Ishikawa (cell line): ENCODE measurements around the gene ZCCHC9.

Source experiments
- CEBPB ChIP-seq: IDR thresholded peaks from 2 replicates; pipeline ENCODE4 v1.6.1; 2012
- CREB1 ChIP-seq: IDR thresholded peaks from 2 replicates; pipeline ENCODE4 v1.6.1; 2012; ENCODE audit warnings: low read depth
- EGR1 ChIP-seq: IDR thresholded peaks from 2 replicates; pipeline ENCODE4 v1.6.1; 2012
- EP300 ChIP-seq: IDR thresholded peaks from 2 replicates; pipeline ENCODE4 v1.6.1; 2012; ENCODE audit warnings: borderline replicate concordance
- FOXM1 ChIP-seq: IDR thresholded peaks from 2 replicates; pipeline ENCODE4 v1.6.1; 2012; ENCODE audit warnings: low read depth, borderline replicate concordance
- NFIC ChIP-seq: IDR thresholded peaks from 2 replicates; pipeline ENCODE4 v1.6.1; 2012
- RAD21 ChIP-seq: IDR thresholded peaks from 2 replicates; pipeline ENCODE4 v1.6.1; 2012; ENCODE audit warnings: low read depth
- TAF1 ChIP-seq: IDR thresholded peaks from 2 replicates; pipeline ENCODE4 v1.6.1; 2012; ENCODE audit warnings: low read depth, mild to moderate bottlenecking
- TCF12 ChIP-seq: IDR thresholded peaks from 2 replicates; pipeline ENCODE4 v1.6.1; 2012; ENCODE audit warnings: low read depth
- TEAD4 ChIP-seq: IDR thresholded peaks from 2 replicates; pipeline ENCODE4 v1.6.1; 2012
- YY1 ChIP-seq: IDR thresholded peaks from 2 replicates; pipeline ENCODE4 v1.6.1; 2012; ENCODE audit warnings: low read depth
- ZBTB7A ChIP-seq: IDR thresholded peaks from 2 replicates; pipeline ENCODE4 v1.6.1; 2012; ENCODE audit warnings: low read depth
- TF ChIP-seq, protein P1 (sequence below): IDR thresholded peaks from 2 replicates; pipeline ENCODE4 v1.6.1; 2012
- TF ChIP-seq, protein P2 (sequence below): IDR thresholded peaks from 2 replicates; pipeline ENCODE4 v1.6.1; 2012

ZCCHC9 gene

GRCh38 chr5:81305785-81306184, 4.4 kb downstream of the ZCCHC9 start:
- TF ChIP-seq EP300 (no peak), FOXM1 (no peak), ZBTB7A (no peak), TEAD4 (no peak), YY1 (no peak), TCF12 (no peak)
- TF ChIP-seq, protein P1, sequence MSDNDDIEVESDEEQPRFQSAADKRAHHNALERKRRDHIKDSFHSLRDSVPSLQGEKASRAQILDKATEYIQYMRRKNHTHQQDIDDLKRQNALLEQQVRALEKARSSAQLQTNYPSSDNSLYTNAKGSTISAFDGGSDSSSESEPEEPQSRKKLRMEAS, result no peak

DNA sequence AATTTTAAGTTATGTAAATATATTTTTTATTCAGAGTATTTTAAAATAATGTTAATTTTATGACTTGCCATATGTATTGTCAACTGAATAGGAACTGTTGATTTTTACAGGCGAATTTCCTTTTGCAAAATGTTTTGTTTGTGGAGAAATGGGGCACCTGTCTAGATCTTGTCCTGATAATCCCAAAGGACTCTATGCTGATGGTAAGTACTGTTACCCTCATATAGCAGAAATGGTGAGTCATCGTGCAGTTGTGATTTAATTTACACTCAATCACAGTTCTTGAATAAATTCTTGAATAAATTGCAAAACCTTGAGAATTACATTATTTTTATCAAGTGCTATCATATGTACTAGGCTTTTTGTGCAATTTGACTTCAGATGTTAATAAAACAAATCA, 7.4 kb downstream of the ZCCHC9 start:
- TF ChIP-seq, protein P2, sequence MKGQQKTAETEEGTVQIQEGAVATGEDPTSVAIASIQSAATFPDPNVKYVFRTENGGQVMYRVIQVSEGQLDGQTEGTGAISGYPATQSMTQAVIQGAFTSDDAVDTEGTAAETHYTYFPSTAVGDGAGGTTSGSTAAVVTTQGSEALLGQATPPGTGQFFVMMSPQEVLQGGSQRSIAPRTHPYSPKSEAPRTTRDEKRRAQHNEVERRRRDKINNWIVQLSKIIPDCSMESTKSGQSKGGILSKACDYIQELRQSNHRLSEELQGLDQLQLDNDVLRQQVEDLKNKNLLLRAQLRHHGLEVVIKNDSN, result no peak
- TF ChIP-seq EGR1, result no peak
- no peak for TF ChIP-seq TAF1
- no peak for TF ChIP-seq CEBPB
- TF ChIP-seq EP300, result no peak
- no peak for TF ChIP-seq FOXM1
- TF ChIP-seq TEAD4, result no peak
- TF ChIP-seq NFIC, result no peak

- TF ChIP-seq EGR1, result no peak
Observed at GRCh38 chr5:81310402-81311063, 9.1 kb downstream of the ZCCHC9 start.

DNA sequence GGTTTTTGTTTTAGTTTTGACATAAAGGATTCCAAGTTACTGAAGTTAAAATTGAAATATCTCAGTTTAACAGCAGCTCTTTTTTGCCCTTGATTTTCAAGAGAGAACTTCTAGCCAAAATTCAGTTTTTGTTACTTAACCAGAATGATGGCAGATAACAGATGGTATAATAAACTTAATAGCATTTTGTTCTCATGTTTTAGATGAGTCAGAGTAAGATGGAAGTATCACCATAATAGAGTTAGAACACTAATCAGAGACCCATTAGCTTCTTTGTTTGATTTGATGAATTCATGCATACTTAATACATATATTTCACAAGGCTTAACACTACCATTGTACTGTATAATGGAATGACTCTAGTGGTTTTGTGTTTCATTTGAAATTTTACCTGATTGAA, 11.9 kb downstream of the ZCCHC9 start:
- TF ChIP-seq, protein P2, result no peak

DNA sequence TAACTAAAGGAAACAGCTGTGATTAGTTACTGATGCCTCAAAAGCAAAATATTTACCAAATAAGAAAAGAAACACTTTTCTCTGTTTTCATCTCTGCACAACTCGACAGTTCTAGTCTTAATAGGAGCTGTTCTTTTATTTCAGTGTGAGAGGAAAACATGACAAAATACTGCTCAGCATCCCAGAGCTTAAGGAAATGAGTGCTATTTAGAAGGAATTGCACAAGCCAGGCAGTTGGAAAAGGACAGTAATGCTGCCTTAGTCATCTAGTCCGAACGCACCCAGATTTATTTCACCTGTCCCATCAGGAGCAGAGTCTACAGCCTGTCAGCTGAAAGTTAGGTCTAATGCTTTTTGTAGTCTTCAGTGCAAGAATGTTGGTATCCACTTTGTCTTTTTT, 12.3 kb downstream of the ZCCHC9 start:
- no peak for TF ChIP-seq FOXM1
- no peak for TF ChIP-seq TEAD4
- no peak for TF ChIP-seq CEBPB
- no peak for TF ChIP-seq TAF1

DNA sequence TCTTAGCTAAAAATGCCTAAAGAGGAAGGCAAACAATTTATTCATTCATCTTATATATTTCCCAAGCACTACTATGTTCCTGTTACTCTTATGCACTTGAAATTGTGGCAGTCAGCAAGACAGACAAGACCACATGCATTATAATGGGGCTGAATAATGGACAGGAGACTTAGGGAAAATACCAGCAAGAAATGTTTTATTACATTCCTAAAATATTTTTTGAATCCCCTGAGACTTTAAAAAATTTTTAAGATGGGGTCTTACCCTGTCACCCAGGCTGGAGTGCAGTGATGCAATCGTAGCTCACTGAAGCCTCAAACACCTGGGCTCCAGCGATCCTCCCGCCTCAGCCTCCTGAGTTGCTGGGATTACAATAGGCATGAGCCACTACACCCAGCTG, 13.2 kb downstream of the ZCCHC9 start:
- TF ChIP-seq NFIC, result no peak

- no peak for TF ChIP-seq TCF12
- no peak for TF ChIP-seq ZBTB7A
- no peak for TF ChIP-seq CREB1
Observed at GRCh38 chr5:81315336-81315735, 13.9 kb downstream of the ZCCHC9 start.

DNA sequence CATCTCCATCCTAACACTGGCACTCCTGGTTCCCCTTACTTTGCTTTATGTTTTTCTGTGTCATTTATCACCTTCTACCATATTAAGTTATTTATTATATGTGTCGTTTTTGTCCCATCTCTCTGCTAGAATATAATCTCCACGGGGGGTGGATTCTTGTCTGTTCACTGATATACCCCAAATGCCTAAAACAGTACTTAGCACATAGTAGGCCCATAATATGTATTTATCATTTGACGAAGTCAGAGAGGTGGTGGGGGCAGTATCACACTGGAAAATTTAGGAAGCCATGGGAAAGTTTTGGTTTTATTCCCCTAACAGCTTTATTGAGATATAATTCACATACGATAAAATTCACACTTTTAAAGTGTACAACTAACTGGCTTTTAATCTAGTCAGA, 14.4 kb downstream of the ZCCHC9 start:
- TF ChIP-seq ZBTB7A, result no peak
- TF ChIP-seq, protein P2, result no peak
- no peak for TF ChIP-seq CREB1
- no peak for TF ChIP-seq EP300
- no peak for TF ChIP-seq CEBPB

- no peak for TF ChIP-seq RAD21
- TF ChIP-seq, protein P1, result no peak
- no peak for TF ChIP-seq FOXM1
- TF ChIP-seq TEAD4, result no peak
- no peak for TF ChIP-seq TAF1
- no peak for TF ChIP-seq CEBPB
- no peak for TF ChIP-seq YY1
- TF ChIP-seq EGR1, result no peak
- TF ChIP-seq EP300, result no peak
- TF ChIP-seq, protein P2, result no peak
Observed at GRCh38 chr5:81316571-81316970, 15.2 kb downstream of the ZCCHC9 start.

DNA sequence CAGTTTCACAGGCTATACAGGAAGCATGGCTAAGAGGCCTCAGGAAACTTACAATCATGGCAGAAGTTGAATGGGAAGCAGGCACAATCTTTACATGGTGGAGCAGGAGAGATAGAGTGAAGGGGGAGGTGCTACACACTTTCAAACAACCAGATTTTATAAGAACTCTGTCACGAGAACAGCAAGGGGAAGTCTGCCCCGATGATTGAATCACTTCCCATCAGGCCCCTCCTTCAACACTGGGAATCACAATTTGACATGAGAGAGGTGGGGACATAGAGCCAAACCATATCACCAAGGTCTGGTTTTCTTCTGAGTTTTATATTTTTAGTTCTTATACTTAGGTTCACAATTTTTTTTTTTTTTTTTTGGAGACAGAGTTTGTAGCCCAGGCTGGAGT, 16.1 kb downstream of the ZCCHC9 start:
- TF ChIP-seq YY1 (no peak), TEAD4 (no peak), CREB1 (no peak), EP300 (no peak), ZBTB7A (no peak), NFIC (no peak), RAD21 (no peak), EGR1 (no peak)
- TF ChIP-seq, protein P2, result no peak
- TF ChIP-seq, protein P1, result no peak
